ENCODE data around the gene EIF2B5.
A peak's percentile ranks its signal among the peaks of the same experiment; 100 is the strongest.

The EIF2B5 gene

GRCh38 chr3:184174646-184175492 lies 39.7 kb downstream of the EIF2B5 start, which contains the start of gene AP2M1:
AP2M1 (plus strand) TSS chr3:184174855; CDS start chr3:184176994, 2,139 bp downstream.
- DNase-seq: peak; percentile 99

GRCh38 chr3:184175506-184175905 lies 40.3 kb downstream of the EIF2B5 start:
- DNase-seq: no peak

- DNase-seq: no peak
These were observed 40.8 kb downstream of the EIF2B5 start for GRCh38 chr3:184175981-184176376.

DNA sequence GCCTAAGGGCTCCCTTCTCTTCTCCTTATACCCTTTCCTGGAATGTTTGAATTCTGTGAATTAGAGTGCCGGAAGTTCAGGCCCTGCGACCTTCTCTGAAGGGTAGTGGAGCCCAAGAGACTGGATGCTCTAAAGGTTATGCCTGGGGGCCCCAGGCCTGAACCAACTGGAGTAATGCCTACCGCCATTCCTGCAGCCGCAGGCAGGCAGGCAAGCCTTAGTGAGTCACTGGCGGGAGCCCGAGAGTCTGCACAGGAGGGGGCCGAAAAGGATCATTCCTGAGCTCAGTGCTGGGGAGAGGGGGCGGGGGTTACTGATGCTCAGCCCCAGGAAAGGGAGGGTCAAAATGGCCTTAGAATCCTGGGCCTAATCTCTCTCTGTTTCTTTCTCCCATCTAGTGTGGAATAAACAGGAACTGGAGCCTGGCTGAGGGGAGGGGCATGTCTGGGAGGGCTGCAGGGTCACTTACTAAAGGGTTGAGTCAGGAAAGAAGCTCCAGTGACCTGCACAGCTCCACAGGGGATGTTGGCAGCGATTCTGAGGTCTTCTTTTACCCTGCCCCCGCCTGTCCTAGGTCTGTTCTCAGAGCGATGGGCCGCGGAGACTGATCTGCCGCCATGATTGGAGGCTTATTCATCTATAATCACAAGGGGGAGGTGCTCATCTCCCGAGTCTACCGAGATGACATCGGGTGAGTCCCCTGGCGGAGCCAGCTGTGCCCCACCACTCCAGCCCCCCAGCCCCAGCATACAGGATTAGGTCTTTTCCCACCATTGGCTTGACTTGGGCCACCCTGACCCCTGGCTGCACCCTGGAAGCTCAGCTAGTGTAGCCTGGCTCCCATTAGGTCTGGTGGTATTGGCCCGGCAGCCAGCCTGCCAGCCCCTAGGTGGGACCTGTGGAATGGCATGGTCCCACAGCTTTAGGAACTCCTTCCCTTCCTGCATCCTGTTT lies 41.5 kb downstream of the EIF2B5 start:
- DNase-seq: no peak

DNA sequence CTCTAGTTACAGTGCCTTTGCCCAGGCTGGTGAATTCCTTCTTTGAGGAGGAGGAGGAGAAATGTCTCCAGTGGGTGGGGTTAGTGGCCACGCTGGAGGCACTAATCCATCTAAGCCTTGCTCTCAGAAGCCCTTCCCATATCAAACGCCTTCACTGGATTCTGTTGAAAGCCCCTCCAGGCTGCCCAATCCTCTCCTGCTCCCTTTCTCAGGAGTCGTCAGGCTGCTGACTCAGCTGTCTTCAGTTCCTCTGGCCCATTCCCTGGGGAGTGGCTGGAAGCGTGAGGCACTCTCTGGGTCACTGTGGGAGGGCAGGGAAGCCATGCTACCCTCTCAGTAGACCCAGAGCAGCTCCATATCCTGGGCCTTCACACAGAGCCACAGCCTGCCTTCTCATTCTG lies 42.2 kb downstream of the EIF2B5 start:
- no peak for DNase-seq

DNA sequence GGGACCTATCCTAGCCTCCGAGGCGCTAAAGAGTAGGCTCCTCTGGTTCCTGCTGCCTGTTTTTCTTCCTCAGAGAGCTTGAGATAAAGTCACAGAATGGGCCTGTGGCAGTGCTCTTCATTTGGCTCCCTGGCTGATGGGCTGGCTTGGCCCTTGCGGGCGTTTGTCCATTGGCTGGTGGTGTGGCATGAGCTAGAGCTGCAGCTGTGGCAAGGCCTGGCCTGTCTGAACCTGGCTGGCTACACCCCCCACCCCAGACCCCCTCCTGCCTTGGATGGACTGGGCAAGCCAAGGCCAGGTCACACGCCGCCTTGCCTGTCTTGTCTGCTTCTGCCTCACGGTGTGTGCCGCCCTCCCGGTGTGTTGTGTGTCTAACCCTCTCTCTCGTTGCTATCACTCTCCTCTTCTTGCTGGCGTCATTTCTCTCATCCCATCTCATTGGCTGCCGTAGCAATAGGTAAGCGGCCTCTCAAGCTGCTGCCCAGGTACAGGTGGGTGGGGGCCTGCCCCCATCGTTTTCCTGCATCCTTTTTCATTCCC lies 42.7 kb downstream of the EIF2B5 start:
- DNase-seq: no peak

- no peak for DNase-seq
These were observed 43.5 kb downstream of the EIF2B5 start for GRCh38 chr3:184178521-184179138.

DNA sequence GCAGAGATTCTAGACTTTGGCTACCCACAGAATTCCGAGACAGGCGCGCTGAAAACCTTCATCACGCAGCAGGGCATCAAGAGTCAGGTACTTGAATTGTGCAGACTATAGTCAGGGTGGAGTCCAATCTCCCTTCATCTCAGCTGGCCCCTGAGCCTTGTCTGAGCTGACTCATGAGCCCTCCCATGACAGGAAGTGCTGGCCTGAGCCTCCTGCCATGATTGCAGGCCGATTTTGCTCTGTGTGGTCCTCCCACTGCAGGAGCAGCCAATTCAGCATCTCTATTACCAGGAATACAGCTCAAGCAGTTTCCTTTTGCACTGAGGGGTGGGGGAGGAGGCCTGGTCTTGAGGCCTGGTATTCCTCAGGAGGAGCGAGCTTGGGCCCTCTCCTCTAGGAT lies 45.0 kb downstream of the EIF2B5 start:
- DNase-seq: no peak

DNA sequence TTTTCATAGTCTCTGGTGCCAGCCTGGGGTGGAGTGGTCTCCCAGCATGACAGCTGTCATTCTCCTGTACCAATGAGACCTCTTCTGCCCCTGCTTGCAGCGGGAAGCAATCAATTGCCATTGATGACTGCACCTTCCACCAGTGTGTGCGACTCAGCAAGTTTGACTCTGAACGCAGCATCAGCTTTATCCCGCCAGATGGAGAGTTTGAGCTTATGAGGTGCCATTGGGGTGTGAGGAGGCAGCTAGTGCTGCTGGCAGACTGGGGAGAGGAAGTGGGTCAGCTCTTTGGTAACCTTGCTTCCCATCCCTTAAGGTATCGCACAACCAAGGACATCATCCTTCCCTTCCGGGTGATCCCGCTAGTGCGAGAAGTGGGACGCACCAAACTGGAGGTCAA lies 46.4 kb downstream of the EIF2B5 start:
- DNase-seq: no peak

GRCh38 chr3:184183679-184184078 lies 48.5 kb downstream of the EIF2B5 start:
- no peak for DNase-seq

DNA sequence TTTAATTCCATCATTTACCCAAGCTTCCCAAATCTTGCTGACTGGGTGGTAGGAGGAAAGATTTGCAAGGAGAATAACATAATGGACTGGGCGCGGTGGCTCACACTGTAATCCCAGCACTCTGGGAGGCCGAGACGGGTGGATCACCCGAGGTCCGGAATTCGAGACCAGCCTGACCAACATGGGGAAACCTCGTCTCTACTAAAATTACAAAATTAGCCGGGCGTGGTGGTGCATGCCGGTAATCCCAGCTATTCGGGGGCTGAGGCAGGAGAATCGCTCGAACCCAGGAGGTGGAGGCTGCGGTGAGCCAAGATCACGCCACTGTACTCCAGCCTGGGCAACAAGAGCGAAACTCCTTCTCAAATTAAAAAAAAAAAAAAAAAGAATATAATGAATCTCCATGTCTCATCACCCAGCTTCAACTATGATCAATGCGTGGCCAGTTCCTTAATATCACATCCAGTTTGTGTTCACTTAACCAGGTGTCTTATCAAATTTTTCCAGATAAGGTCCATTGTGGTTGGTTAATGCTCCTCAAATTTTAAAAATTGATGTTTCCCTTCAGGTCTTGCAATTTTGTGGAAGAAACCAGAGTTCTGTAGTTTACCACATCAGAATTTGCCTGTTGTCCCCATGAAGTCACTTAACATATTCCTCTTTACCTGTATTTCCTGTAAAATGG lies 49.5 kb downstream of the EIF2B5 start:
- no peak for DNase-seq

DNA sequence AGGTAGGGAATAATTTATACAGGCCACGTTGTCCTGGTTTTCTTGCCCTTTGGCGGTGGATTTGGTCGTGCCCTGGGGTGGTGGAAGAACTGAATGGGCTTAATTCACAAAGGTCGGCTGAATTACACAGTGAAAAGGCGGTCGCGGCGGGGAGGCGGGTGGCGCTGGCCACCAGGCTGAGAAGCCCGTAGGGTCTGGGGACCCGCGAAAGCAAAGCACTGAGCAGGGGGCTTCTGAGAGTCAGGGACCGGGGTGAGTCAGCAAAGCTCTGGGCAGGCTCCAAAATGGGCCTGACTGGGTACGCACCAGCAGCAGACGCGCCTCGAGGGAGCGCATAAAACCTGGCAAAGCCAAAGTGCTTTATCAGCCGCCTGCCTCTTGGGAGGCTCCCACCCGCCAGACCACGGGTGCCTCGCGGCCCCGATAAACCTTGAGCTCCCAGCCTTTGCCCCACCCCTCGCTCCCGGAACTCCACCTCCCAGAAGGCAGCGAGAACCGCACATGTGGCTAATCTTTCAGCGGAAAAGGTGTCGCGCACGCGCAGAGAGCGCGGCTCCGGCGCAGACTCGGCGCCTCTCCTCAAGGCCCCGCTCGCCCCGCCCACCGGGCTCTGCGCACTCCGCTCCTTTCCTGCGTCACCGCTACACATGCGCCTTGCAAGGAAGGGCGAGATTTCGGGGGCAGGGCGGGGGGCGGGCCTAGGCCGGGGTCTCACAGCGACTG lies 50.5 kb downstream of the EIF2B5 start:
- peak; percentile 99 for DNase-seq

- DNase-seq: no peak
These were observed 51.2 kb downstream of the EIF2B5 start, which contains the start of gene ABCF3 for GRCh38 chr3:184186184-184186901. ABCF3 (plus strand) TSS chr3:184186199; CDS start chr3:184186208, 9 bp downstream.

- no peak for DNase-seq
These were observed 51.7 kb downstream of the EIF2B5 start for GRCh38 chr3:184186902-184187207.

GRCh38 chr3:184188080-184188479 lies 52.9 kb downstream of the EIF2B5 start:
- no peak for DNase-seq

- DNase-seq: no peak
These were observed 54.3 kb downstream of the EIF2B5 start for GRCh38 chr3:184189421-184189820.

- DNase-seq: no peak
These were observed 57.7 kb downstream of the EIF2B5 start for GRCh38 chr3:184192889-184193288.

DNA sequence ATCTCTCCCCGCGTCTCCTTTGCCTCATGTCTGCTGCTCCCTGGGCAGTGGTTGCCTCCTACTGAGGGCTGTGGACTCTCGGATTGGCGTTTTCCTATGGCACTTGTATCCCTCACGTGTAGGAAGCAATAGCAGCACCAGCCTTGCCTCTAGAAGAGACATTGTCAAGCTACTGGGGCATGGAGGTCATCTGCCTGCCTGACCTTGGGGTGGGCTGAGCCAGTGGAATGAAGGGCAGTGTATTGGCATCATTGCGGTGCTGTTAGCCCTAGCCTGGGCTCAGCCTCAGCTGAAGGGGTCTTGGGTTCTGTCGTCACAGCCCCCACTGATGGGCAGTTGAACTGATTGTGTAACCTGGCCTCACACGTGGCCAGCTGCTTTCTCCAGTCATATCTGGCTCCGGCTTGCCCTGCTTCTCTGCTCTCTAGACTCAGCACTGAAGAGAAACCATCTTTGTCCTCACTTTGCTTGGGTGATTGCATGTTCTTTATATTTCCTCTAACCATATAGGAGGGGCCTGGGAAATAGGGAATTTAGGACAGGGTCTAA lies 58.9 kb downstream of the EIF2B5 start:
- no peak for DNase-seq

Data from activated T-cell treated with anti-CD3 and anti-CD28 coated beads, Interleukin-2, amount 50 U/mL, for 1 hour (primary cell).